ENCODE results near the gene CD74. TPM values are rescaled to one million over a fixed set of nuclear protein-coding genes. Genes with fewer than 3 reads are reported as not detected.

CD74 gene
- total and polyA plus RNA-seq, 2 of the 13 experiments (the other 11 are each of a cell fraction or from before 2014, with no cell fraction given), result 34.1 to 84.4 TPM

- 0 out of 2 replicates have a peak, but pooled peaks have one; percentile 34 for TF ChIP-seq NCOA1 (CRISPR knock-in tag; IDR thresholded peaks at IDR 0.05)
- TF ChIP-seq ZNF331 (CRISPR knock-in tag; IDR thresholded peaks at IDR 0.05), result no peak
- TF ChIP-seq ZBTB14 (CRISPR knock-in tag; IDR thresholded peaks at IDR 0.05), result no peak
- TF ChIP-seq ZNF18 (CRISPR knock-in tag; IDR thresholded peaks at IDR 0.05; ENCODE audit: insufficient replicate concordance), result peak; percentile 66
- TF ChIP-seq TERF1 (CRISPR knock-in tag; IDR thresholded peaks at IDR 0.05), result 0 out of 2 replicates have a peak, but pooled peaks have one; percentile 60
- TF ChIP-seq TEAD2 (CRISPR knock-in tag; IDR thresholded peaks at IDR 0.05), result no peak
- 0 out of 2 replicates have a peak, but pooled peaks have one; percentile 58 for TF ChIP-seq NKX3-1 (CRISPR knock-in tag; IDR thresholded peaks at IDR 0.05)
- no peak for TF ChIP-seq NAIF1 (CRISPR knock-in tag; IDR thresholded peaks at IDR 0.05; ENCODE audit: borderline replicate concordance)
- no peak for TF ChIP-seq ZNF782 (CRISPR knock-in tag; IDR thresholded peaks at IDR 0.05; ENCODE audit: borderline replicate concordance)
- TF ChIP-seq ZNF772 (CRISPR knock-in tag; IDR thresholded peaks at IDR 0.05), result no peak
- TF ChIP-seq ZNF768 (CRISPR knock-in tag; IDR thresholded peaks at IDR 0.05), result 0 out of 2 replicates have a peak, but pooled peaks have one; percentile 37
- no peak; the same call in 1 of the 2 replicates for TF ChIP-seq BRD4 (CRISPR knock-in tag; IDR thresholded peaks at IDR 0.05)
- no peak for TF ChIP-seq HNF1A (IDR thresholded peaks at IDR 0.05; ENCODE audit: low read depth)
- no peak for TF ChIP-seq HNF1A (CRISPR knock-in tag; IDR thresholded peaks at IDR 0.05; ENCODE audit: borderline replicate concordance)
- no peak for TF ChIP-seq TOPORS (CRISPR knock-in tag; IDR thresholded peaks at IDR 0.05)
- no peak for TF ChIP-seq ZFP1 (CRISPR knock-in tag; IDR thresholded peaks at IDR 0.05)
- TF ChIP-seq NCOA2 (CRISPR knock-in tag; IDR thresholded peaks at IDR 0.05), result no peak
- TF ChIP-seq ZNF329 (CRISPR knock-in tag; IDR thresholded peaks at IDR 0.05; ENCODE audit: low read depth), result no peak
Measured at GRCh38 chr5:150357326-150358260, 55.1 kb downstream of the CD74 start, which contains the start of gene TCOF1 (continued).

All from HepG2 (cell line).